ENCODE results near the gene ZBTB44.

ZBTB44 gene

DNA sequence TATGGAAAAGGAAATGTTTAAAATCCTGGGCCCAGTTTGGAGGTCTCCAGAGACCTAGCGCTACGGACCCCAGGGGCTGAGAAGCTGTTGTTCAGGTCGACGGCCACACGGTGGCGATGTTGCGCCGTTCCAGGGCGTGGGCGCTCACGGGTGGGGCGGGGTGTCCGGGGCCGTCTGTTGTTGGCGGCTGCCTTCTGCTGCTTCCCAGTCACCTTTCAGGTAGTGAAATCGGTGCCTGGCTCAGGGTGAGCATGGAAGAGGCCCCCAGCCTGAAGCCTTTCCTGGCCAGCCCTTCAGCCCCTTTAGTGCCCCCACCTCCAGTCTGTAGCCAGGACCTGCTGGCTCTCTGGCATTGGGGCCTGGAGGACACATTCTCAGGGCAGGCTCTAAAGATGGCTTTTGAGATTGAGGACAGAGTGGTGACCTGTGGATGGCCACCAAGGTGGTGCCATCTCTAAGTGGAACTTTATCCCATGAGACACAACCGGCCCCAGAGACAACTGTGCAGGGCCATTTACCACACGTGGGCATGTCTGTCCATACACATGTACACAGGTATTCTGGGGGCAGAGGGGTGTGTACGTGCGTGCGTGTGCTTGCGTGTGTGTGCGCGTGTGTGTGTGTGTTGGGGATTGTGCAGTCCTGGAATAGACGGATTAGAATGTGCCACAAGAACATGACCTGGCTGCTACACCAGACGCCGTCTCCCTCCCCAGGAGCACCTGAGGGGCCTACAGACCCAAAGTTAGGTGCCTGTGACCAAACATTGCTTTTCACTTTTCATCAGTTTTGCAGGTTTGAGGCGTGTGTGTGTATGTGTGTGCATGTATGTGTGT lies 101.4 kb downstream of the ZBTB44 start:
- no peak for FAIRE-seq

- no peak for FAIRE-seq
Observed at GRCh38 chr11:130212431-130212961, 102.2 kb downstream of the ZBTB44 start.

GRCh38 chr11:130211781-130212401 lies 102.8 kb downstream of the ZBTB44 start:
- no peak for FAIRE-seq

- no peak for FAIRE-seq
Observed at GRCh38 chr11:130211144-130211543, 103.6 kb downstream of the ZBTB44 start.

DNA sequence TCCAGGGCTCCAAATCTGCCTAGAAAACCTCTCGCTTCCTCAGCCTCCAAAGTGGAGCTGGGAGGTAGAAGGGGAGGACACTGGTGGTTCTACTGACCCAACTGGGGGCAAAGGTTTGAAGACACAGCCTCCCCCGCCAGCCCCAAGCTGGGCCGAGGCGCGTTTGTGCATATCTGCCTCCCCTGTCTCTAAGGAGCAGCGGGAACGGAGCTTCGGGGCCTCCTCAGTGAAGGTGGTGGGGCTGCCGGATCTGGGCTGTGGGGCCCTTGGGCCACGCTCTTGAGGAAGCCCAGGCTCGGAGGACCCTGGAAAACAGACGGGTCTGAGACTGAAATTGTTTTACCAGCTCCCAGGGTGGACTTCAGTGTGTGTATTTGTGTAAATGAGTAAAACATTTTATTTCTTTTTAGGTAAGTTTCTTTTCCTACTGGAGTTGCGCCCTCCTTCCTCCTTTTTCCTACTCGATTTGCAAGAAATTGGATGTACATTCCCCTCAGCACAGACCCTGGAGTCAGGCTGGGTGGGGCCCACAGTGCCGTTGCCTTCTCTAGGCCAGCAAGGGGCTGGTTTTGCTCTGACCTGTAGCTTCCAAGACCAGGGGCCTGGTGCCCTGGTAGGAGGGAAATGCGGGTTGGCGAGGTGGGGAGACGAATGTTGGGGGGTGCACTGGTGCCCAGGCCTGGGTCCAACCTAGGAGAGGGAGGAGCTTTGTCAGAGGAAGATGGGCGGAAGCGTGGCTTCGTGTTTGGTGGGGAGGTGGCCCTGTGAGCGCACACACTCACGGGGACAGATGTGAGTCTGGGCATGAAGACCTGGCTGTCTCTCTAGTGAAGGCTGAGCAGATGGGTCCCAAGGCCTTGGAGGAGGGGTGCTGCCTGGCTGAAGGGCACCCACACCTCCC lies 104.5 kb downstream of the ZBTB44 start:
- FAIRE-seq = no peak

DNA sequence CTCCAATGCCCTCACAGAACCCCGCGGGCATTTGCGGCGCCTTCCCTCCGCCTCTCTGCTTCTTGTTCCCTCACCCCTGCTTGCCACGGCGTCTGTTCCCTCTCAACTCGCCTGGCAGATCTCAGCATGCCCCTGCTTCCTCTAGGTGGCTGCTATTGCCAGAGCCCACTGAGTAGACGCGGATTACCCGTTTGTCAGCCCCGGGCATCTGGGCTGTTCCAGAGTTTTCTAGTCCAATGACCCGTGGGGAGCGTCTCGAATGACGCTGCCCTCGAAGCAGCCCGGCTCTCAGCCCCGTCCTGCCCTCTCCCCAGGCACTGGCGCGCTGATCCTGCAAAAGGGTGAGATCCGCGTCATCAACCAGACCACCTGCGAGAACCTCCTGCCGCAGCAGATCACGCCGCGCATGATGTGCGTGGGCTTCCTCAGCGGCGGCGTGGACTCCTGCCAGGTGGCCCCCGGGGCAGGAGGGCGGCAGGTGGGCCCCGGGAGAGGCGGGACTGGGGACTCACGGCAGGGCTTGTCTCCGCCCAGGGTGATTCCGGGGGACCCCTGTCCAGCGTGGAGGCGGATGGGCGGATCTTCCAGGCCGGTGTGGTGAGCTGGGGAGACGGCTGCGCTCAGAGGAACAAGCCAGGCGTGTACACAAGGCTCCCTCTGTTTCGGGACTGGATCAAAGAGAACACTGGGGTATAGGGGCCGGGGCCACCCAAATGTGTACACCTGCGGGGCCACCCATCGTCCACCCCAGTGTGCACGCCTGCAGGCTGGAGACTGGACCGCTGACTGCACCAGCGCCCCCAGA lies 105.4 kb downstream of the ZBTB44 start:
- no peak for FAIRE-seq

GRCh38 chr11:130208241-130209127 lies 106.2 kb downstream of the ZBTB44 start:
- FAIRE-seq = no peak

GRCh38 chr11:130206141-130206540 lies 108.6 kb downstream of the ZBTB44 start:
- no peak for FAIRE-seq

DNA sequence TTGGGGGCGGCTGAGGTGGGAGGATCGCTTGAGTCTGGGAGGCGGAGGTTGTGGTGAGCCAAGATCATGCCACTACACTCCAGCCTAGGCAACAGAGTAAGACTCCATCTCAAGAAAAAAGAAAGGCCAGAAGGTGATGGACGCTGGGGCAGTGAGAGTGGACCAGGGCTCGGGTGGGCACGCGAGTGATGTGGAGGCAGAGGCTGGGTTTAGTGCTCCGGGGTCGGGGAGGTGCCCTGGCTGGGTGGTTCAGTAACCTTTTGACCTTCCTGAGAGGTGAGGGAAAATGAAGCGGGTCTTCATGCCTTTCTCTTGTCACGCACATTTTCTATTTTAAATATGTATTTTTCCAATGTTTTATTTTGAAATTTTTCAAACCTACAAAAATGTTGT lies 110.0 kb downstream of the ZBTB44 start:
- FAIRE-seq = no peak

GRCh38 chr11:130203766-130204702 lies 110.7 kb downstream of the ZBTB44 start:
- no peak for FAIRE-seq

GRCh38 chr11:130202818-130203689 lies 111.7 kb downstream of the ZBTB44 start:
- no peak for FAIRE-seq

GRCh38 chr11:130202009-130202817 lies 112.5 kb downstream of the ZBTB44 start:
- no peak for FAIRE-seq

DNA sequence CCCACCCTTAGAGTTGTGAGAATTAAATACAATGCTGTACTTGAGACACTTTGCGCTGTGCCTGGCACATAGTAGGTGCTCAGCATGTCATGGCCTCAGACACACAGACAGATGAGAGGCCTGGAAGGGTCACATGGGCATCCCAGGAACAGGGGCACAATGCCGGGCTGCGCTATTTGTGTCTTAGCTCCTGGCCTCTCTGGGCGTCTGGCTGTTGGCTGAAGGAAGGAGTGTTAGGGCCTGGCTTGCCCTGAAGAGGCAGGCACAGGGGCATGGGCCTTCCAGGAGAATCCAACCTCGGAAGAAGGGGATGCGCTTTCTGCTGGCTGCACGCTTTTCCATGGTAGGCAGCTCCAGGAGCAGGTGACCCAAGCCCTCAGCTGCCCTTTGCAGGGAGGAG lies 113.7 kb downstream of the ZBTB44 start:
- no peak for FAIRE-seq

- FAIRE-seq = no peak
Observed at GRCh38 chr11:130199792-130200191, 114.9 kb downstream of the ZBTB44 start.

DNA sequence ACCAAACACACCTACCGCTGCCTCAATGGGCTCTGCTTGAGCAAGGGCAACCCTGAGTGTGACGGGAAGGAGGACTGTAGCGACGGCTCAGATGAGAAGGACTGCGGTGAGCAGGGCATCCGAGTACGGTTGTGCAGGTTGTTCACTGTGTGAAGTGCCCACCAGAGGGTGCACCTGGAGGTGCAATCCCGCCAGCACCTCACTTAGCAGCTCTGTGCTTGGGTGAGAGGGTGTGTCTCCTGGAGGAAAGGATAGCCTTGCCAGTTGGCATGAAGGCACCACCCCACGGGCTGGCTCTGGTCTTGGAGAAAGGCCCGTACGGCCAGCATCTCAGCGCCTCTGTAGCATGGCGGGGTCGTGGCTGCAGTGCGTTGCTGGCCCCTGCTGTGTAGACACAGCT lies 115.8 kb downstream of the ZBTB44 start:
- FAIRE-seq = no peak

GRCh38 chr11:130198292-130198691 lies 116.4 kb downstream of the ZBTB44 start:
- no peak for FAIRE-seq

- no peak for FAIRE-seq
Observed at GRCh38 chr11:130197386-130198035, 117.2 kb downstream of the ZBTB44 start.
